ENCODE measurements around the gene DNAH3.

DNAH3 gene

DNA sequence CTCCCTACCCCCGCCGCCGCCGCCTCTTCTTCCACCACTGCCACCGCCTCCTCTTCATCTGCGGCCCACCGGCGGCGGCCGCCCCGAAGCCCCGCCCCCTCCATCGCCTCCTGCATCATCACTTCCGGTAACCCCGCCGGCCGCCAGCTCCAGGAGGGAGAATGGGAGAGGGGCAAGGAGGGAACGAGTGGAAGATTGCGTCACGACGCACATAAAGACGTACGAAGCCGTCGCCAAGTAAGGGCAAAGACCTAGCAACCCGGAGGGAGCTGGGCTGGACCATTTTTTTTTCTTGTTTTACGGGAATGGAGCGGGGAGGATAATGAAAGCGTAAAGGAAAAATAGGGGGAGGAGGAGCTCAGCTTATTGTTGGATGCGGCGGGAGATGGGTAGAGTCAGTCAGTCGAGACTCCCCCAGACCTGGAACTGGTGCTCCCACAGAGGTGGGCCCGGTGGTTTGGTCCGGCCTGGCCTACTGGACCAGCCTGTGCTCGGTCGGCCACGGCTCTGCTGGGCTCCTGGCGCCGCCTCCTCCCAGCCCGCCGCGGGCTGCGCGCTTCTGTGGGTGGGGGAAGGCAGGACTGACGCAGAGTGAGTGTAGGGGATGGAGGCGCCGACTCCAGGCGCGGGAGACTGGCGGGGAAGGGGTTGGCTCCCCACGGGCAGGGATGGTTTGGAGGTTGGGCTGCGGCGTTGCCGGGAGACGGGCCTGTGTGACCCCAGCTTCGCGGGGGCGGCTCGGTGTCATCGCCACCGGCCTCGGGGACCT, 250.2 kb downstream of the DNAH3 start, which contains the start of the genes DCUN1D3 and LYRM1:
Gene DCUN1D3, minus strand, starts transcription at position 60 of the 769 bp plus-strand sequence. CDS start 37,820 bp downstream, outside the sequence.
Gene LYRM1, plus strand, starts transcription at position 473 of the 769 bp plus-strand sequence. CDS start 14,785 bp downstream, outside the sequence.
- FAIRE-seq: peak; percentile 36

DNA sequence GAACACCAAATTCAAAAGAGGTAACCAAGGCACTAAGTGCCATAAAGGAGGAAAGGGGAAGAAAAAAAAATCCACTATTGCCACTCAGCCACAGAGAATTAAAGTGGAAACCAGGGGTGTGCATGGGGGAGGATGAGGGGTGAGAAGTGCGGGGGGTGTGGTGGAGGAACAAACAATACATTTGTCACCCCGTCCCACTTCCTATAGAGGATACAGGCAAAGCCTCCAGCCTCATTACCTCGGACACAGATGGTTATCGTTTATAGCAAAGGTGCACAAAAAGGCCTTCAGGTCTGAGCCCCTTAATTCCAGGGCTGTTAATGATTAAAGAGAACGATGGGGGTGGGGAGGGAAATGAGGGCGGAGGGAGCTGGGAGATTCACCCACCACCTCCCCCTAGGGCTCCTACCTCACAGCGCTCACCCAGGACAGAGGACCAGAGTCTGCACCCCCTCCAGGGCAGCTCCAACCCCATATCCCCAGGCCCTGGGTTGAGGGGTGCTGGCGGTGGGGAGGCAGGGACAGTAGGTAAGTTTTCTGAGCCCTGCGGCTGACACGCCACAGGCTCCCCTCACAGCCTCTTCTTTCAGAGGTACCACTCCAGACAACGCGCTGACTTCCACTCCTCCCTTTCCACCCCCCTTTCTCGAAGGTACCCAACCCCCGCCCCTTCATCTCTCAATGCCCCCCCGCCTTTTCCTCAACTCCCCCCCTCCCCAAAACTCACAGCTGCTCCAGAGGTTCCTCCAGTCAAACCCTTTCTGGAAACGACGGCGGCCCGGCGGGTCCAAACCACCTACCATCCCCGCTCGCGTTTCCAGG, 251.0 kb downstream of the DNAH3 start:
- no peak for FAIRE-seq

DNA sequence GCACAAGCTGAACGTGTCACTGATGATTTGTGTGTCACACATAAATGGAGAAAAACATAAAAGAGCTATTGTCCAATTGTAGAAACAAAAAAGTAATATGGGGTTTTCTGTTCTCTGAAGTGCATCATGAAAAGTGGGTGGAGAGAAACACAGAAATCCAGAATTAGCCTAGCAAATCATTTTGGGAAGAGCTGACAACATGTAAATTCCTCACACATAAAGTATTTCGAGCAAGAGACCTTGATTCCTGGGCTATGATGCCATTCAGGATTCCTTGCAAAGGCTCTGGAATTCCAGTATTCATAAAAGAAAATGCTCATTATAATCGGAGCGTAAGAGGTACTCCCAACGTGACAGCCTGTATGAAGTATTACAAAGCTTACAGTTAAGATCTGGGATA, 251.6 kb downstream of the DNAH3 start:
- FAIRE-seq: no peak

DNA sequence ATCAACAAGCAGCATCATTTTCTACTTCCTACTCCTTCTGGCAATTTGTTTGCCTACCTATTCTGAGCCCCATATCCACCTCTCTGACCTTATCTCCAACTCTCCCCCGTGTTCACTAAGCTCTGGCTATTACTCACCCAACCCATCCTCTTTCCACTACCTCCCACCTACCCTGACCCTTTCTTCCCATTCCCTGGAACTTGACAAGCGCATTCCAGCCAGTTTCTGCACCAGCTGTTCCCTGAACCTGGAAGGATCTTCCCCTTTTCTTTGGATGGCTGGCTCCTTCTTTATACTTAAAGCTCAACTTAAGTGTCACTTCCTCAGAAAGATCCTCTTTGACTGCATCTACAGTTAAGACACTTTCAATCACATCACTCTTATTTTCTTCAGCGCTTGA, 252.7 kb downstream of the DNAH3 start:
- FAIRE-seq: no peak

DNA sequence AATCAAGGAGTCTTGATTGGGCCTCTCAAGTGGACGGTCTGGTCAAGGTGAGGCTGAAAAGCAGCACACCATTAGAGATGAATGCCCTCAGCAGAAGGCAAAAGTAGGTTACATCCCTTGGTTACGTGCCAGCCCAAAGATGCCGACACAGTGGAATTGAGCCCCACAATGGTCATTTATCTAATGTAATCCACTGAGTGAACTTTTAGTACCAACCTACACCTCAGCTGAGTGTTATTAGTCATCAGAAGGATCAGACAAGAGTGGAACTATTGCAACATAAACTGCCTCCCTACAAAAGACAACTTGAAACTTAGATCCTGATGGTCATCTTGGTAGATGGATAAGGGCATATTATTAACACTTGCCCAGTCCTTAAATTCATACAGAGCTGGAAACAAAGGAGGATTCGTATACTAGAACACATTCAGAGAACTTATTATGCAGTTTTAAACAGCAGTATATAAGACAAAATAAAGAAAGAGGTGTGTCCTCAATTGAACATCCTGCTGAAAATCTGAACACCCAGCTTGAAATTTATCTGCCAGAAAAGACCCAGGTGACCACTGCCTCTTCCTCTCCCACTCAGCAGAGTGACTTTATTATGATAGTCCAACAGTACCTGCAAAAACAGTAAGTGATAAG, 253.3 kb downstream of the DNAH3 start:
- FAIRE-seq: no peak

DNA sequence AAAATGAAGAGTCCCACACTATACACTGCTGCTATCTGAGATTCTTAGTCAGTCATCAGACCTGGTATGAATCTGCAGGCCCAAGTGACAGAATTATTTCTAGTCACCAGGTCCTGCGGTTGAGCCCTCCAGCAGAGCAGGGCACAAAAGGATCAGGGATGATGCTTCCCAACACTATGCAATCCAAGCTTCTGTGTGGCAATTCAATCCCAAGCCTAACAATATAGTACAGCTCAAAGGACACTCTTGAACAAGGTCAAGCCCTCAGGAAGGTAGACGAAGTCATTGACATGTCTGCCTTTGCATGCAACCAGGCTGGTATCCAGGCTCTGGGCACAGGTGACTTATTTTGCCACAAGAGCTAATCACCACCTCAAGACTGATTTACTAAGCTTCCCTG, 256.3 kb downstream of the DNAH3 start:
- FAIRE-seq: no peak

DNA sequence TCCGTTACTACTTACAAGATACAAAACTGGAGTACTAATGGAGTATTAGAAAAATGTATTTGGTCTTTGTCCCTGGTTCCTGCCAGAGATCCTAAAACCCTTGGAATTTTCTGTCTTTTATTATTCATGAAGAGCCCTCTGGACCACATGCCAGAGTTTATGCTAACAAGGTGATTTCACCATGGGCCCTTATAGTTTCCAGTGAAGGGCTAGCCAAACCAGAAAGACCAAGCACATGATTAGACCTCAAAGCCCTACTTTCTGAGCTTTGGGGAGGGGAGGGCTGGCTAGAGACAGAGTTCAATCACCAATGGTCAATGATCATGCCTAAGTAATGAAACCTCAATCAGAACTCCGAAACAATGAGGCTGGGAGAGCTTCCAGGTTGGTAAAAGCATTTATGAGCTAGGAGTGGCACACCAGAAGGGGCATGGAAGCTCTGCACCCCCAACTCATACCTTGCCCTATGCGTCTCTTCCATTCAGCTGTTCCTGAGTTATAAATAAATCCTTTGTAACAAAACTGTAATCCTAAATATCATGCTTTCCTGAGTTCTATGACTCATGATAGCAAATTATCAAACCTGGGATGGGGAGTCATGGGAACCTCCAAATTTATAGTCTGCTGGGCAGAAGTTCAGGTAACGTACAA, 260.9 kb downstream of the DNAH3 start:
- FAIRE-seq: no peak

DNA sequence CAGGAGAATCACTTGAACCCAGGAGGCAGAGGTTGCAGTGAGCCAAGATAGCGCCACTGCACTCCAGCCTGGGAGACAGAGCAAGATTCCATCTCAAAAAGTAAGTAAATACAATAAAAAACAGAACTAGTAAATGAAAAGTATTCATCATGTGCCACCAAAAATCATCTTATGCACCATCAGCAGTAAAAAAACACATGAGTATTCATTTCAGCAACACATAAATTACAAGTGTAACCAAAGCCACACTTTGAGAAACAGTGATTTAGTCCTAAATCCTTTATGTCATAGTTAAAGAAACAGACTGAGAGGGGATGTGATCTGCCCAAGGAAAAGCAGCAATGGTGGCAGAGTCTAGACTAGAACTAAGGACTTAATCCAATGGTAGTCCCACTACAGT, 263.4 kb downstream of the DNAH3 start:
- FAIRE-seq: no peak

DNA sequence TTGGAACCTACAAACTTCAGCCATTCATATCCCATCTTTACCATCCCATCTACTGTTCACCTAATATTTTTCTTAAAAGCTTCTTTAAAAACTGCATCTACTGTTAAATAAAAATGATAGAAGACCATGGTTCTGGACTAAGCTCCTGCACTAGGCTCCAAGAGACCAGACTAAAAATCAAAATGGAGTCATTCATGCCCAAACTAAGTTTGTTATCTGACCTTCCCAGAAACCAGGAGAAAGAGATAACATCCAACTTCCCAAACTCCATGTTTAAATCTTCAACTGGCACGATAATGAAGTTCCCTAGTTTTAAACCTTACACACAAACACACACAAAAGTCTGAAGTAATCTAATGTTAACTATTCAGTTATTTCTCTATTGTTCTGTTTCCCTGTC, 264.3 kb downstream of the DNAH3 start:
- no peak for FAIRE-seq

DNA sequence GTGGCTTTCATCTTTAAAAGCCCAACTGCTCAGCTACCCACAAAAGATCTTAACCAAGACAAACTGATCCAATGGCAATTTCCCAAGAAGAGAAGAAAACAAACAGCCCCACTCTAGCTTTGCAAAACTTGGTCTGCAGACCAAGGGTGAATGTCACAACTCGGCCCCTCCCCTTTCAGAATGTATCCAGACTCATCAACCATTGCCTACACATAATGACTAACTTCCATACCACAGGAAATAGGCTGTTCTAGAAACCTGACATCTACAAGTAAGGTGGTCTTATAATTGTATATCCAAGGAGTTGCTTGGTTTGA, 266.4 kb downstream of the DNAH3 start:
- no peak for FAIRE-seq

DNA sequence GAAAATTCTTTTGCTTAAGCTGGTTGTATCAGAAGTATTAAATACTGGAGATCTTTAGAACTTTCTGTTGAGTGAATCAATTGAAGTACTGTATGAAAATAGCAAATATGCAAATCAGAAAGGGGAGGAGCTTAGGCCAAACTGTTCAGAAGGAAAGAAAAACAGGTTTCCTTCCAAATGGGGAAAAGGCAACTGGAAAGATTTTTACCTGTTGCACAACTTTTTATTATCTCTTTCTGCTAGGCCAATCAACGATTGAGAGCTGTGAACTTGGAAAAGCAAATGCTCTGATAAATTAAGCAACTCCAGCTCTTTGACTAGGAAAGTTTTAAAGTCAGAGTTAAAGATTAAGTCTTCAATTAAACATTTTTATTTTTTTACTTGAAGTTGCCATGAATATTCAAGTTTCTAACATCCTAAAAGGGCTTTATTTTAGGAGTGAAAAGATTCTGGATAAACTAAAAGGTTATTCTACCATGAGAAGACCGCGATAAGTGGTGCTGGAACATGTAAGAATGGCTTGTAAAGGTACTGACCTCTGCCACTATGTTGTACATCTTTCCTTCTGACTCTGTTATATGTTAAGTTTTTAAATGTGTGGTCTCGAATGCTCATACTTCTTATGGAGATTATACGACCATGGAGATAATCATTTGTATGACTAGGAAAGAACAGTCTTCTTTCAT, 266.9 kb downstream of the DNAH3 start:
- FAIRE-seq: no peak
